GM12865 (cell line): ENCODE data around the gene KRT80.
A peak's percentile ranks its signal among the peaks of the same experiment; 100 is the strongest.

ENCODE experiments used
- DNase-seq: peaks from one replicate; pipeline ENCODE4 v3.0.0; 2010; ENCODE audit warnings: low read depth
- H3K4me3 ChIP-seq: 2 replicates; pipeline ENCODE4 v1.5.1; 2011; ENCODE audit warnings: mild to moderate bottlenecking, low read depth, low read length, control low read depth
- TF ChIP-seq, protein P1 (sequence below): IDR thresholded peaks from 2 replicates; pipeline ENCODE4 v1.5.1; 2011; ENCODE audit warnings: low read length, control low read depth, low read depth, inconsistent platforms; ENCODE audit not compliant: insufficient read depth; ENCODE audit errors: missing control alignments

KRT80 gene

DNA sequence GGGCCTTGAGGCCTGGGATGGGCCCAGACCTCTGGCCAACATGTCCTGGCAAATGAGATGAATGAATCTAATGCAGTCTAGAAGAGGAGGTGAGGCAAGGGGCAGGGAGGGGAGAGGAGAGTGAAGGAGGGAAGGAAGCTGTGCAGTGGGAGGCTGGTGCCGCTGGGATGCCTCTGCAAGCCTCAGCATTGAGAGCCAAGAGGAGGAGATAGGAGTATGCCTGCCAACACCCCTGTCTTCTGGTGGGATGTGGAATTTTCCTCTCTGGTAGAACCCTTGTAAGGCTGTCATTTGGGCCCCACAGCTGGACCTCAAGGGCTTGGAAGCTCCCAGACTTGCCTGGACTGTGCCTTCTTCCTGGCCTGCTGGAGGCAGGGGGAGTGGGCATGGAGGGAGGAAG, 21.9 kb downstream of the KRT80 start:
- TF ChIP-seq, protein P1, sequence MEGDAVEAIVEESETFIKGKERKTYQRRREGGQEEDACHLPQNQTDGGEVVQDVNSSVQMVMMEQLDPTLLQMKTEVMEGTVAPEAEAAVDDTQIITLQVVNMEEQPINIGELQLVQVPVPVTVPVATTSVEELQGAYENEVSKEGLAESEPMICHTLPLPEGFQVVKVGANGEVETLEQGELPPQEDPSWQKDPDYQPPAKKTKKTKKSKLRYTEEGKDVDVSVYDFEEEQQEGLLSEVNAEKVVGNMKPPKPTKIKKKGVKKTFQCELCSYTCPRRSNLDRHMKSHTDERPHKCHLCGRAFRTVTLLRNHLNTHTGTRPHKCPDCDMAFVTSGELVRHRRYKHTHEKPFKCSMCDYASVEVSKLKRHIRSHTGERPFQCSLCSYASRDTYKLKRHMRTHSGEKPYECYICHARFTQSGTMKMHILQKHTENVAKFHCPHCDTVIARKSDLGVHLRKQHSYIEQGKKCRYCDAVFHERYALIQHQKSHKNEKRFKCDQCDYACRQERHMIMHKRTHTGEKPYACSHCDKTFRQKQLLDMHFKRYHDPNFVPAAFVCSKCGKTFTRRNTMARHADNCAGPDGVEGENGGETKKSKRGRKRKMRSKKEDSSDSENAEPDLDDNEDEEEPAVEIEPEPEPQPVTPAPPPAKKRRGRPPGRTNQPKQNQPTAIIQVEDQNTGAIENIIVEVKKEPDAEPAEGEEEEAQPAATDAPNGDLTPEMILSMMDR: no peak
- no peak for DNase-seq
- no peak overlapping the region for H3K4me3 ChIP-seq

- TF ChIP-seq, protein P1: no peak
- DNase-seq: peak; percentile 40
- H3K4me3 ChIP-seq: no peak overlapping the region
These were observed 23.6 kb downstream of the KRT80 start for GRCh38 chr12:52168019-52168717.

- no peak overlapping the region for H3K4me3 ChIP-seq
These were observed 24.3 kb downstream of the KRT80 start for GRCh38 chr12:52167526-52167925.

GRCh38 chr12:52166672-52167071, 25.1 kb downstream of the KRT80 start:
- no peak overlapping the region for H3K4me3 ChIP-seq
- TF ChIP-seq, protein P1: no peak
- no peak for DNase-seq

More at GRCh38 chr12:52167526-52167925, 24.3 kb downstream of the KRT80 start:
- TF ChIP-seq, protein P1: no peak
- no peak for DNase-seq

GRCh38 chr12:52165096-52165855, 26.5 kb downstream of the KRT80 start:
- DNase-seq: no peak
- TF ChIP-seq, protein P1: no peak
- no peak overlapping the region for H3K4me3 ChIP-seq

DNA sequence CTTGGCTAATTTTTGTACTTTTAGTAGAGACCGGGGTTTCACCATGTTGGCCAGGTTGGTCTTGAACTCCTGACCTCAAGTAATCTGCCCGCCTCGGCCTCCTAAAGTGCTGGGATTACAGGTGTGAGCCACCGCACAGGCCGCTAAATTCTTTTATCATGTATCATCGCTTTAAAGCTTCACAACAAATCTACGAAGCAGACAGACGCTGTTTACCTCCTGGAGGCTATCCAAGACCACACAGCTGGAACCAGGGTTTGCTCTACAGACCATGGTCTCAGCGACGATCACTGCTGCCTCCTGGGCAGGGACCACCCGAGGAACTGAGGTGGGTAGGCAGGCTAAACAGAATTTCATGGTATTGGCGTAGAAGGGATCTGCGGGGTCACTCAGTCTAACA, 27.2 kb downstream of the KRT80 start:
- H3K4me3 ChIP-seq: no peak overlapping the region
- TF ChIP-seq, protein P1: no peak
- DNase-seq: no peak
